ENCODE measurements around the gene SFT2D2.
"Not testable (repeated sequence)": the region's sequence is repeated elsewhere in the genome, so short reads cannot be mapped to it uniquely, and the experiment has no call there.

SFT2D2 gene

GRCh38 chr1:168225476-168226190, at the start of gene SFT2D2:
SFT2D2 (plus strand) TSS chr1:168226004; CDS start chr1:168226080, 76 bp downstream.
- peak; percentile 89 for DNase-seq

- DNase-seq = no peak
These were observed 47.6 kb upstream of the SFT2D2 start for GRCh38 chr1:168178227-168178637.

DNA sequence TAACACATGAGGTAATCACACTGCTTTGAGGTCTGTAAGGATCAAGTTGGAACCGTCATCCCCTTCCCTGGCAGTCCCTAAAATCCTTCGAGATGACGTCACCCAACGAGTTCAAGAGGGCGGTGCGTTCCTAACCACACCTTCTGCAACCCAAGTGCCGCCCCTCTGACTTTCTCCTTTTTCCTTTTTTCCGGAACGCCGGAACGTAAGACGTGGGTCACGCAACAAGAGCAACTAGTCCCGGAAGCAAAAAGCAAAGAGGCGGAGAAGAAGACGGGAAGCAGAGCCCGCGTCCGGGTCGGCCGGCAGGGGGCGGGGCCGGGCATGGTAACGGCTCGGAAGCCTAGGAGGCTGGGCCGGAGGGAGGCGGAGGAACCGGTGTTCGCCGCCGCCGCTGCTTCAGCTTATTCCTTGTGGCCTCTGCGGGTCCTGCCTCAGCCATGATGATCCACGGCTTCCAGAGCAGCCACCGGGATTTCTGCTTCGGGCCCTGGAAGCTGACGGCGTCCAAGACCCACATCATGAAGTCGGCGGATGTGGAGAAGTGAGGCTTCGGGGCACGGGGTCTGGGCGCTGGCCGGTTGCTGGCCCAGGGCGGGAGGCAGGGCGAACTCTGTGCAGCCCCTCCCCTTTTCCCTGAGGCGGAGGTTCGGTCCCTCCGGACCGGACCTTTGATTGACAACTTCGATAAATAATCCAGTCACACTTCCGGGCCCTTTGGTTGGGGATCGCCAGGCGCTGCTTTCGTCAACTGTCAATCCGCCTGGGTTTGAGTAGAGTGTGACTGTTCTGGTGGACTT, 47.0 kb upstream of the SFT2D2 start, which contains the start of gene TIPRL:
Gene TIPRL (plus strand): TSS at position 325 of the 800 bp plus-strand sequence. CDS start 116 bp downstream, at position 441.
- peak; percentile 98 for DNase-seq

DNA sequence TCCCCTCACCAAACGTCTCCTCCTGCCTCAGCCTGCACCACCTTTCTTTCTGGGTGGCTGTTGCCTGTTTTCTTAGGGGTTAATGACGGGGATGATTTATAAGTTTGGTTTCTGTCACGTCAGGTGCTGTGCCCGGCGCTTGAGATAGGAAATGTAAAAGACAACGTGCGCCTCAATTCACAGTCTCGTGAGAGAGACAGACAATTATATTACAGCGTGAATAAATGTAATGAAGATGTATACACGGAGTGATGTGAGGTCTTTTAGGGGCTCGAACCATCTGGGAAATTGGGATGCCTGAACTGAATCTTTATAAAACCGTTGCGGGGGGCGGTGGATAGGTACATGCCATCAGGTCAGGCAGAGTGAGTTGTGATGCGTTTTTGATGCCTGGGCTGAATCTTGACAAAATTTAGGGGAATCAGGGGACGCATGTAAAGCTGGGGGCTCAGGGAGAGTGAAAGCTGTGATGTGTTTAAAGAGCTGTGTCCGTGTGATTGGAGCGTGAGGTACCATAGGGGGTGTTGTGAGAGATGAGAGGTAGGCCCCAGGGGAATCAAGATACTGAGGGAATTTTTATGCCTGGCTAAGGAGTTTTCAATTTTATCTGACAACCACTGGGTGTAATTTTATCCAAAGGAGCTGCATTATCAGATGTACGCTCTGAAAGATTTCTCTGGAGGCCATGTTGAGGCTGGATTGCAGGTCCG, 46.2 kb upstream of the SFT2D2 start:
- peak; percentile 35 for DNase-seq

DNA sequence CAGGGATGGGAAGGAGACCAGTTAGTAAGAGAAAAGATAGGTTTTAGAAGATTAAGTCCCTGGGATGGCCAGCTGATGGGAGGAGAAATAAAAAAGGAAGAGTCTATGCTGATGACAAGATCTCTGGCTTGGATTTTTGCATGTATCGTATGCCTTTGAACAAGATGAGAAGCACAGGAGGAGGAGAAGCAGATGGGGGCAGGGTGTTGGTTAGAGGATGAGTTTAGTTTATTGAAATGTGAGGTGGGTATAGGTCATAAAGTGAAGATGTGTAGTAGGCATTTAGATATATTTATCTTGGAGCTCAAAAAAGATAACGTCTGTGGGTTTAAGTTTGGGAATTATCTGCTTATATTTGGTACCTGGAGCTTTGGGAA, 45.7 kb upstream of the SFT2D2 start:
- no peak for DNase-seq

DNA sequence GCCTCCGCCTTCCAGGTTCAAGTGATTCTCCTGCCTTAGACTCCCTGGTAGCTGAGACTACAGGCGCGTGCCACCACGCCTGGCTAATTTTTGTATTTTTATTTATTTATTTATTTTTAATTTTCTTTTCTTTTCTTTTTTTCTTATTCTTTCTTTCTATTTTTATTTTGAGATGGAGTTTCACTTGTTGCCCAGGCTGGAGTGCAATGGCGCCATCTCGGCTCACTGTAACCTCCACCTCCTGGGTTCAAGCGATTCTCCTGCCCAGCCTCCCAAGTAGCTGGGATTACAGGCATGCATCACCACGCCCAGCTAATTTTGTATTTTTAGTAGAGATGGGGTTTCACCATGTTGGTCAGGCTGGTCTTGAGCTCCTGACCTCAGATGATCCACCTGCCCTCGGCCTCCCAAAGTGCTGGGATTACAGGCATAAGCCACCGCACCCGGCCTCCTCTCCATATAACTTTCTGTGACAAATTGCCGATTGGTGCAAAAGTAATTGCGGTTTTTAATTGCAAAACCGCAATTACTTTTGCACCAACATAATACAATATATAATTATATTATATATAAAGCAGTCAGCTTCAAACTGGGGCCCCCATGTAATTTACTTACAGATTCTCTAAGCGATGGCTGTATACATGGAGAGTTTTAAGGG, 44.6 kb upstream of the SFT2D2 start:
- DNase-seq = not testable (repeated sequence)

DNA sequence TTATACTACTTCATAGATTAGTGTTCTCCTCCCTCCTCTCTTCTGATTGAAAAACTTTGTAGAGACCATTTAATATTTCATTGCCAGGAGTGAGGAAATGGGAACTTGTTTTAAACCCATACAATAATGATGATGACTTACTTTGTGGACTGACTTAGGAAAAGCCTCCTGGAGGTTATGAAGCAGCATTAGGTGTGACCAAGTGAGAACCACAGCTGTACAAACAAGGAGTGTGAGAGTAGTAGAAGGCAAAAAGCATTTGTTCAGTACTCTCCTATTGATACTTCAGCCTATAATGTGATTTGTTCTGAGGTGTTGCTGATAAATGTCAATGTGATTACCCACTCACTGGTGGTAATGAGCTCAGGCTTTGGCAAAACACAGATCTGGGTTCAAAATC, 38.6 kb upstream of the SFT2D2 start:
- peak; percentile 12 for DNase-seq

GRCh38 chr1:168190403-168190802, 35.4 kb upstream of the SFT2D2 start:
- no peak for DNase-seq

DNA sequence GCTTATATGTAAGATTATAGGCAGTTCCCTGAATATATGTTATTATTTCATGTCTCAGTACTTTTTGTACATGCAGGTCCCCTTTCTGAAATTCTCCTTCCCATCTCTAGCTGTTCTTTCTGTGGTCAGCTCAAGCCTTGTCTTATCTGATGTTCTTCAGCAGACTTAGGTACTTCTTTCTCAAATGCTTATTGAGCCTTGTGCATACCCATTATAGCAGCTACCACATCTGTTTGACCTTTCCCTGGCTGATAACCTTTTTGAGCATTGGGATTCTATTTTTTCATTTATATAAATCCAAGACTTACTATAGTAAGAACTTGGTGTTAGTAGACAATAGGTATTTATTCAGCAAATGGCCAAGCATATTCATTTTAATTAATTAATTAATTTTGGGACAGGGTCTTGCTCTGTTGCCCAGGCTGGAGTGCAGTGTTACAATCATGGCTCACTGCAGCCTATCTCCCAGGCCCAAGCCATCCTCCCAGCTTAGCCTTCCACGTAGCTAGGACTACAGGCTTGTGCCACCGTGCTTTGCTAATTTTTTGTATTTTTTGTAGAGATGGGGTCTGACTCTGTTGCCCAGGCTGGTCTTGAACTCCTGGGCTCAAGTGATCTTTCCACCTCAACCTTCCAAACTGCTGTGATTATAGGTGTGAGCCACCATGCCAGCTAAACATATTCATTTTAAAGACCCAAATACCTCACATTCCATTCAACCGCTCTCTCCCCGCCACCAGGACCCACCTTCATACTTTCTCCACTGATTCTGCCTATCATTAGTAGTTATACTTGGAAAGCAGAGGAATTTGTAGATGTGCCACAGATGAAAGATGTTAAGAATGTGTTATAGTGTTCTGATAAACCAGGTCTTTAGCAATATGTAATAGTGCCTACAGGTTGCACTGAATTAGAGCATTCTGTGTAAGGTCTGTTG, 30.3 kb upstream of the SFT2D2 start:
- no peak for DNase-seq

DNA sequence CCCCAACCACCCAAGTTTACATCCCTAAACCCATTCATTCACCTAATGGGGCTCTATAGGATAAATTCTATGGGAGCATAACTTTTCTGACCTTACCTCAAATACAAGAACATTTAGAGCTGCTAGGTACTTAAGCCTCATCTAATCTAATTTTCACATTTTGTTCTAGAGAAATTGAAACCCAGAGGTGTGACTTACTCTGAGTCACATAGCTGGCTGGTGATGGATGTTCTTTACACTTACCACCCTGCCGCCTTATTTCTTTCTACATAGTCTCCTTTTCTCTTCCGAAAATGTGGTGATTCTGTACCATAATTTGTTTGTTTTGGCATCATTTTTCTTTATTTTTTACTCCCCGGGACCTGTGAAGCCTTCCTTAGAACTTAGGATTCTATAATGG, 26.7 kb upstream of the SFT2D2 start:
- DNase-seq = no peak

GRCh38 chr1:168202941-168203654, 22.7 kb upstream of the SFT2D2 start:
- DNase-seq = no peak

DNA sequence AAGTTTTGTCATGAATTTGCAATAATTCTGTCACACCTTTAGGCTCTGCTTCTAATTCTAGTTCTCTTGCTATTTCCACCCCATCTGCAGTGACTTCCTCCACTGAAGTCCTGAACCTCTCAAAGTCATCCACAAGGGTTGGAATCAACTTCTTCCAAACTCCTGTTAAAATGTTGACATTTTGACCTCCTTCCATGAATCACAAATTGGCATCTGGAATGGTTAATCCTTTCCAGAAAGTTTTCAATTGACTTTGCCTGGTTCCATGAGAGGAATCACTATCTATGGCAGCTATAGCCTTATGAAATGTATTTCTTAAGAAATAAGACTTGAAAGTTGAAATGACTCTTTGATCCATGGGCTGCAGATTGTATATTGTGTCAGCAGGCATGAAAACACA, 19.7 kb upstream of the SFT2D2 start:
- DNase-seq = no peak

- DNase-seq = not testable (repeated sequence)
These were observed 18.1 kb upstream of the SFT2D2 start for GRCh38 chr1:168207673-168208072.

GRCh38 chr1:168210312-168210711, 15.5 kb upstream of the SFT2D2 start:
- no peak for DNase-seq

DNA sequence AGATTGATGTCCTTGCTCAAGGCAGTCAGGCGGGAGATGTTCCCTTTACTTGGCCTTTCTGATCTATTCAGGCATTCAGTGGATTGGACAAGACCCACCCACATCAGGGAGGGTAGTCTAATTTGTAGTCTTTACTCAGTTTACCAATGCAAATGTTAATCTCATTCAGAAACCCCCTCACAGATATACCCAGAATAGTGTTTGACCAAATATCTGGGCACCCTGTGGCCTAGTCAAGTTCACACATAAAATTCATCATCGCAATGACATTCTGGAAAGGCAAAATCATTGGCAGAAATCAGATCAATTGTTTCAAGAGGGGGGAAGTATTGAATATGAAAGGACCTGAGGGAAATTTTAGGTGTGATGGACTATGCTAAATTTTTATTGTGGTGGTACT, 12.5 kb upstream of the SFT2D2 start:
- no peak for DNase-seq

DNA sequence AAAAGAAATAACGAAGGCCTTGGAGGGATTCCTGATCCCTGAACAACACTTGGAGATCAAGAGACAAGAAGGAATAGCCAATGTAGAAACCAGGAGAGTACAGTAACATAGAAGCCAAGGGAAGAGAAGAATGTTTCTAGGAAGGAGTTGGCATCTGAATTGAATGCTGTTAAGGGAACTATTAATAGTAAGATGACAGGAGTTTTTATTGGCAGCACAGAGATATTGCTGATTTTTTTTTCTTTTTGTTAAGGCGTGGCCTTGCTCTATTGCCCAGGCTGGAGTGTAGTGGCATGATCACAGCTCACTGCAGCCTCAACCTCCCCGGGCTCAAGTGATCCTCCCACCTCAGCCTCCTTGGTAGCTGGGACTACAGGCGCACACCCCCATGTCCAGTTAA, 9.6 kb upstream of the SFT2D2 start:
- no peak for DNase-seq

DNA sequence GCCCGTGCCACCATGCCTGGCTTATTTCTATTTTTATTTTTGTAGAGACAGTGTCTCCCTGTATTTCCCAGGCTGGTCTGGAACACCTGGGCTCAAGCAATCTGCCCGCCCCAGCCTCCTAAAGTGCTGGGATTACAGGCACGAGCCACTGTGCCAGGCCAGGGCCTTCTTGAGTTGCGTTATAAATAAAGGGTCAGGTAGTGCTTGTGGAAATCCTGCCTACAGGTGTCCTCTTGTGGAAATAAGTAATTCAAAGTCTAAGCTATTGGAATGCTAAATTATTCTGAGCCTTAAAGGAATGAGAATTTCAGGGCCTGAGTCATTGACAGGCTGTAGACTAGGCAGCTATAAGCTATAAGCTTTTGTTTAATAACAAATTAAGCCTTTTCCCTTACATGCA, 8.1 kb upstream of the SFT2D2 start:
- DNase-seq = no peak

GRCh38 chr1:168218658-168219057, 7.1 kb upstream of the SFT2D2 start:
- no peak for DNase-seq

DNA sequence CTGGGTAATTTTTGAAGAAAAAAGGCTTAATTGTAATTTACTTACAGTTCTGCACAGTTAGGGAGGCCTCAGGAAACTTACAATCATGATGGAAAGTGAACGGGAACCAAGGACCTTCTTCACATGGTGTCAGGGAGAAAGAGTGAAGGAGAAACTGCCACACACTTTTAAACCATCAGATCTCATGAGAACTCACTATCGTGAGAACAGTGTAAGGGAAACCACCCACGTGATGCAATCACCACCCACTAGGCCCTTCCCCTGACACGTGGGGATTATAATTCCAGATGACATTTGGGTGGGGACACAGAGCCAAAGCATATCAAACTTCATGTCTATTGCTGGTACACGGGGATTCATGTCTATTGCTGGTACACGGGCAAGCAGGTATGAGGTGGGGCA, 5.3 kb upstream of the SFT2D2 start:
- DNase-seq = no peak

GRCh38 chr1:168221275-168221674, 4.5 kb upstream of the SFT2D2 start:
- DNase-seq = no peak

DNA sequence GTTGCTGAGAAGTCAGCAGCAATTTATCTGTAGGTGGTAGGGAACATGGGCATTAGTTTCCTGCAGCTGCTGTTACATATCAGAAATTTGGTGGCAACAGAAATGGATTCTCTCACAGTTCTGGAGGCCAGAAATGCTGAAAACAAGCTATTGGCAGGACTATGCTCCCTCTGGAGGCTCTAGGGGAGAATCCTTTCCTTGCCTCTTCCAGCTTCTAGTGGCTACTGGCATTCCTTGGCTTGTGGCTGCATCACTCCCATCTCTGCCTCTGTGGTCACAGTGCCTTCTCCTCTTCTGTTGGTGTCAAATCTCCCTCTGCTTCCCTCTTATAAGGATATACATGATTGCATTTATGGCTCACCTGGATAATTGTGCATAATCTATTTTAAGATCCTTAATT, 2.5 kb upstream of the SFT2D2 start:
- no peak for DNase-seq

Measured in NCI-H146 (cell line).